ENCODE results near the gene SNTG2. TPM values are rescaled to one million over a fixed set of nuclear protein-coding genes. Genes with fewer than 3 reads are reported as not detected.
"Not testable (repeated sequence)": the region's sequence is repeated elsewhere in the genome, so short reads cannot be mapped to it uniquely, and the experiment has no call there.

SNTG2 gene
- total RNA-seq, 5 donors from 2014 or later (not counting 1 experiment from before 2014, with no cell fraction given), result 0.86 to 4.8 (median 2.7) TPM

GRCh38 chr2:1091895-1092585, 141.4 kb downstream of the SNTG2 start:
- ChIA-PET POLR2A (no interaction called here), CTCF (interaction anchor here (0.6 to 0.7 kb wide), 2 partner anchors 108 to 461 kb away, joined by 3 read pairs; no protein-coding TSS in a partner anchor)
- Mint-ChIP-seq H3K9me3 (no peaks in the 10 kb centered on the region), H3K36me3 (no peaks in the 10 kb centered on the region), H3K27me3 (no peaks in the 10 kb centered on the region), H3K4me3 (no peak overlapping the region), H3K27ac (no peak overlapping the region), H3K4me1 (peaks cover 8 to 16% (median 12%) of the 10 kb centered on the region in 3 donors)
- Histone ChIP-seq H3K27ac (ENCODE audit: low read length) (no peak overlapping the region), H3K4me3 (ENCODE audit: control insufficient read depth in 1 of 2, extremely low read depth in 1 of 2, low read length in 1 of 2) (no peak overlapping the region), H3K4me1 (ENCODE audit: control insufficient read depth in 1 of 2, extremely low read depth in 1 of 2, insufficient read depth in 2 of 2, low read length in 2 of 2) (peaks cover 0 to 3% of the 10 kb centered on the region in 2 experiments), H3K9me3 (no peaks in the 10 kb centered on the region), H3K36me3 (ENCODE audit: control insufficient read depth in 2 of 2, extremely low read depth in 1 of 2, insufficient read depth in 1 of 2, low read length in 1 of 2) (no peaks in the 10 kb centered on the region), H3K27me3 (replicated peaks in 1 of 2; ENCODE audit: control insufficient read depth in 2 of 2, extremely low read depth in 1 of 2, insufficient read depth in 2 of 2, low read length in 1 of 2) (no peaks in the 10 kb centered on the region)
- DNase-seq, result no peak
- 100% methylated on average over 1 of the region's 5 CpGs for WGBS (ENCODE audit: insufficient coverage)
- ATAC-seq (replicated peaks in 1 of 4), result no peak

- H3K27me3 ChIP-seq (replicated peaks in 1 of 2; ENCODE audit: control insufficient read depth in 2 of 2, extremely low read depth in 1 of 2, insufficient read depth in 2 of 2, low read length in 1 of 2); ATAC-seq (replicated peaks in 1 of 4); H3K9me3 Mint-ChIP-seq; H3K4me1 ChIP-seq (ENCODE audit: control insufficient read depth in 1 of 2, extremely low read depth in 1 of 2, insufficient read depth in 2 of 2, low read length in 2 of 2); H3K4me3 ChIP-seq (ENCODE audit: control insufficient read depth in 1 of 2, extremely low read depth in 1 of 2, low read length in 1 of 2); H3K36me3 ChIP-seq (ENCODE audit: control insufficient read depth in 2 of 2, extremely low read depth in 1 of 2, insufficient read depth in 1 of 2, low read length in 1 of 2); H3K36me3 Mint-ChIP-seq; POLR2A ChIA-PET; CTCF ChIA-PET; H3K27me3 Mint-ChIP-seq; H3K4me3 Mint-ChIP-seq; DNase-seq; H3K9me3 ChIP-seq; H3K27ac ChIP-seq (ENCODE audit: low read length): not testable (repeated sequence)
- peaks cover 8 to 16% (median 12%) of the 10 kb centered on the region in 3 donors for H3K4me1 Mint-ChIP-seq
- WGBS (ENCODE audit: insufficient coverage), result 80% methylated on average over 2 of the region's 6 CpGs
- H3K27ac Mint-ChIP-seq, result peak overlapping the region in 1 of 2 donors; percentile 69
Measured at GRCh38 chr2:1093668-1094067, 143.0 kb downstream of the SNTG2 start.

- CTCF ChIA-PET, result no interaction called here
- DNase-seq (no peak), ATAC-seq (replicated peaks in 1 of 4) (no peak)
- Histone ChIP-seq H3K9me3 (no peaks in the 10 kb centered on the region), H3K27ac (ENCODE audit: low read length) (no peak overlapping the region), H3K36me3 (ENCODE audit: control insufficient read depth in 2 of 2, extremely low read depth in 1 of 2, insufficient read depth in 1 of 2, low read length in 1 of 2) (no peaks in the 10 kb centered on the region), H3K4me1 (ENCODE audit: control insufficient read depth in 1 of 2, extremely low read depth in 1 of 2, insufficient read depth in 2 of 2, low read length in 2 of 2) (peaks cover 0 to 3% of the 10 kb centered on the region in 2 experiments), H3K4me3 (ENCODE audit: control insufficient read depth in 1 of 2, extremely low read depth in 1 of 2, low read length in 1 of 2) (no peak overlapping the region), H3K27me3 (replicated peaks in 1 of 2; ENCODE audit: control insufficient read depth in 2 of 2, extremely low read depth in 1 of 2, insufficient read depth in 2 of 2, low read length in 1 of 2) (no peaks in the 10 kb centered on the region)
- 80% methylated on average over 6 of the region's 8 CpGs for WGBS (ENCODE audit: insufficient coverage)
- Mint-ChIP-seq H3K27ac (no peak overlapping the region), H3K36me3 (no peaks in the 10 kb centered on the region), H3K4me3 (no peak overlapping the region), H3K4me1 (peaks cover 11 to 19% (median 15%) of the 10 kb centered on the region in 3 donors), H3K27me3 (no peaks in the 10 kb centered on the region), H3K9me3 (no peaks in the 10 kb centered on the region)
- POLR2A ChIA-PET, result no interaction called here
Measured at GRCh38 chr2:1097101-1097500, 146.5 kb downstream of the SNTG2 start.

- no peak overlapping the region for H3K27ac ChIP-seq (ENCODE audit: low read length)
- CTCF ChIA-PET, result interaction anchor here in 1 of 2 donors (0.7 kb wide), 1 partner anchor 74 kb away, joined by 3 read pairs; no protein-coding TSS in a partner anchor
- no peaks in the 10 kb centered on the region for H3K9me3 Mint-ChIP-seq
- H3K27ac Mint-ChIP-seq, result no peak overlapping the region
- peaks cover 7 to 11% (median 9%) of the 10 kb centered on the region in 3 donors for H3K4me1 Mint-ChIP-seq
- no peaks in the 10 kb centered on the region for H3K36me3 ChIP-seq (ENCODE audit: control insufficient read depth in 2 of 2, extremely low read depth in 1 of 2, insufficient read depth in 1 of 2, low read length in 1 of 2)
- H3K4me3 Mint-ChIP-seq, result no peak overlapping the region
- H3K4me3 ChIP-seq (ENCODE audit: control insufficient read depth in 1 of 2, extremely low read depth in 1 of 2, low read length in 1 of 2), result no peak overlapping the region
- H3K27me3 Mint-ChIP-seq, result no peaks in the 10 kb centered on the region
- H3K4me1 ChIP-seq (ENCODE audit: control insufficient read depth in 1 of 2, extremely low read depth in 1 of 2, insufficient read depth in 2 of 2, low read length in 2 of 2), result no peaks in the 10 kb centered on the region
- POLR2A ChIA-PET, result no interaction called here
- no peaks in the 10 kb centered on the region for H3K36me3 Mint-ChIP-seq
- H3K9me3 ChIP-seq, result no peaks in the 10 kb centered on the region
- no peak for ATAC-seq (replicated peaks in 1 of 4)
- no peaks in the 10 kb centered on the region for H3K27me3 ChIP-seq (replicated peaks in 1 of 2; ENCODE audit: control insufficient read depth in 2 of 2, extremely low read depth in 1 of 2, insufficient read depth in 2 of 2, low read length in 1 of 2)
- WGBS (ENCODE audit: insufficient coverage), result 59% methylated on average over 2 of the region's 2 CpGs
- no peak for DNase-seq
Measured at GRCh38 chr2:1099418-1099817, 148.8 kb downstream of the SNTG2 start.

GRCh38 chr2:1101011-1101782, 150.5 kb downstream of the SNTG2 start:
- Histone ChIP-seq H3K9me3 (no peaks in the 10 kb centered on the region), H3K4me3 (ENCODE audit: control insufficient read depth in 1 of 2, extremely low read depth in 1 of 2, low read length in 1 of 2) (no peak overlapping the region), H3K4me1 (ENCODE audit: control insufficient read depth in 1 of 2, extremely low read depth in 1 of 2, insufficient read depth in 2 of 2, low read length in 2 of 2) (no peaks in the 10 kb centered on the region), H3K27me3 (replicated peaks in 1 of 2; ENCODE audit: control insufficient read depth in 2 of 2, extremely low read depth in 1 of 2, insufficient read depth in 2 of 2, low read length in 1 of 2) (no peaks in the 10 kb centered on the region), H3K27ac (ENCODE audit: low read length) (no peak overlapping the region), H3K36me3 (ENCODE audit: control insufficient read depth in 2 of 2, extremely low read depth in 1 of 2, insufficient read depth in 1 of 2, low read length in 1 of 2) (no peaks in the 10 kb centered on the region)
- H3K4me1 Mint-ChIP-seq, result peaks cover 3 to 7% (median 3%) of the 10 kb centered on the region in 3 donors
- 82% methylated on average over 9 of the region's 10 CpGs for WGBS (ENCODE audit: insufficient coverage)
- no peak for DNase-seq
- POLR2A ChIA-PET, result no interaction called here
- ATAC-seq (replicated peaks in 1 of 4), result no peak
- H3K27me3 Mint-ChIP-seq, result no peaks in the 10 kb centered on the region
- H3K27ac Mint-ChIP-seq, result no peak overlapping the region
- H3K4me3 Mint-ChIP-seq, result no peak overlapping the region
- no peaks in the 10 kb centered on the region for H3K36me3 Mint-ChIP-seq
- H3K9me3 Mint-ChIP-seq, result no peaks in the 10 kb centered on the region
- CTCF ChIA-PET, result no interaction called here

GRCh38 chr2:1101982-1102590, 151.4 kb downstream of the SNTG2 start:
- Mint-ChIP-seq H3K4me1 (peaks cover 3 to 7% (median 3%) of the 10 kb centered on the region in 3 donors), H3K4me3 (no peak overlapping the region), H3K27ac (no peak overlapping the region), H3K9me3 (no peaks in the 10 kb centered on the region), H3K36me3 (no peaks in the 10 kb centered on the region), H3K27me3 (no peaks in the 10 kb centered on the region)
- no peaks in the 10 kb centered on the region for H3K9me3 ChIP-seq
- DNase-seq (no peak), ATAC-seq (replicated peaks in 1 of 4) (no peak)
- ChIA-PET POLR2A (no interaction called here), CTCF (no interaction called here)
- 71% methylated on average over 16 of the region's 16 CpGs for WGBS (ENCODE audit: insufficient coverage)
- H3K4me1 ChIP-seq (ENCODE audit: control insufficient read depth in 1 of 2, extremely low read depth in 1 of 2, insufficient read depth in 2 of 2, low read length in 2 of 2), result no peaks in the 10 kb centered on the region
- no peaks in the 10 kb centered on the region for H3K36me3 ChIP-seq (ENCODE audit: control insufficient read depth in 2 of 2, extremely low read depth in 1 of 2, insufficient read depth in 1 of 2, low read length in 1 of 2)
- H3K27me3 ChIP-seq (replicated peaks in 1 of 2; ENCODE audit: control insufficient read depth in 2 of 2, extremely low read depth in 1 of 2, insufficient read depth in 2 of 2, low read length in 1 of 2), result no peaks in the 10 kb centered on the region
- H3K4me3 ChIP-seq (ENCODE audit: control insufficient read depth in 1 of 2, extremely low read depth in 1 of 2, low read length in 1 of 2), result no peak overlapping the region
- H3K27ac ChIP-seq (ENCODE audit: low read length), result no peak overlapping the region

Measured in T-cell (primary cell).